NCI-H2196 (cell line): ENCODE results near the gene RNF166.
A peak's percentile ranks its signal among the peaks of the same experiment; 100 is the strongest.

ENCODE experiments used
- DNase-seq: peaks from one replicate; lab custom pipeline; 2025; ENCODE audit not compliant: unreplicated experiment; lab: John Stamatoyannopoulos, UW

Gene RNF166

DNA sequence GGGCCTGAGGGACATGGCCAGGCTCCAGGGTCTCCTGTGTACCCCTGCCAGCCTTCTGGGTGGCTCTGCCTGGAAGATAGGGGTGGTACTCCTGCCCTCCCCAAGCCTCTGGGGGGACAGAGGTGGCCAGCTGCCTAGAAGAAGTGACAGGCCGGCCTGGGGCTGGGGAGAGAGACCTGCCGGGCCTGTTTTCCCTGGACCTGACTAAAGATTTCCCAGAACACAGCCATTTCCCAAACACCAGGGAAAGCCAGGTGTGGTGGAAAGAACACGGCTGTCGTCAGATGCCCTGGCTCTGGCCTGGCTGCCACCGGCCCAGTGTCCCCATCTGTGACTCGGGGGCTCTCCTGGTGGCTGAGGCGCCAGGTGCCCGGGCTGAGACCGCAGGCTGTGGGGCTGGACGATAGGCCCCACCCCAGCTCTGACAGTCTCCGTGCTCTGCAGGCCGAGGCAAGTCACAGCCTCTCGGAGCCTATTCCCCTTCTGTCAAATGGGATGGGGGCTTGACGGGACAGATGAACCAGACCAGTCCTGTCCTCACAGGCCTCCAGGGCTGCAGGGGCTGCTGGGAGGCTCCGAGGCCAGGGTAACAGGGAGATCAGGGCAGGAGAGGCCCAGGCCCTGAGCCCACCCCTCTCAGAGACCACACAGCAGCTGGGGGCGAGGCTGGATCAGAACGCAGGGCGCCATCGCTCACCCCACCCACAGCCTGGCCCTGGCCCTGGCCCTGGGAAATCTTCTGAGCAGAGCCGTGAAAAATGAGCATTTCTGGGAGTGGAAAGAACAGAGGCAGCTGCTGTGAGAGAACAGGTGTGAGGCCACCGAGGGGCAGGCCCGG, 33.1 kb upstream of the RNF166 start:
- DNase-seq: no peak

- DNase-seq: no peak
Measured at GRCh38 chr16:88738151-88739084, 32.2 kb upstream of the RNF166 start.

DNA sequence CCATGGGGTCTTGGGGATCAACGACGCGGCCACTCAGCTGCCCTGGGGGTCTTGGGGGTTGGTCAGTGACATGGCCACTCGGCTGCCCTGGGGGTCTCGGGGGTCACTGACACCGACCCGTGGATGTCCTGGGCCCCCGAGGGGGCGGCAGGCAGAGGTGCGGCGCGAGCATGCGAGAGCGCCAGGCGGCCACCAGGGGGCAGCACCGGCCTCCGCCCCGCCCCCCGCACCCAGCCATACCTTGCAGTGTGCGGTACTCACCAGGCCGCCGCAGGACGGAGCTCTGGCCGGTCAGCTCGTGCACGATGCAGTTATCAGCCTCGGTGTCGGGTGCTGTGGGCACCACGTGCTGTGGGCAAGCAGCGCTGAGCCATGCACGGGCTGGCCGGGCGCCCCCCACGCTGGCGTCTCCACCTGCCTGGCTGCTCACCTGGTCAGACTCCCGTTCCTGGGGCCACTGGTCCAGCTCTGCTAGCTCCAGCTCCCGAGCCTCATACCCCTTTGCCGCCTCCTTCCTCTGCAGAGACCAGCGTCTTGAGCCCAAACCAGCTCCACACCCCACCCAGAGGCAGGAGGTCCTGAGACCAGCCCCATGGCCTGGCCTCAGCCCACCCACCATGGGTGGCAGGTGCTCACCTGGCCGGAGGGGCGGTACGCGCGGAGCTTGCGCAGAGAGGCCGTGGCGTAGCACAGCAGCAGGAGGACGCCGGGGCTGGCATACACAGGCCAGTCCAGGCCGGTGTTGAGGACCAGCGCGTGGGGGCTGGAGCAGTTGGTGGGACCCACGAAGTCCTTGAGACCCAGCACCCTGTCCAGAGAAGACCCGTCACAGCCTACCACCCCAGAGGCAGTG, 31.3 kb upstream of the RNF166 start:
- peak; percentile 52 for DNase-seq

DNA sequence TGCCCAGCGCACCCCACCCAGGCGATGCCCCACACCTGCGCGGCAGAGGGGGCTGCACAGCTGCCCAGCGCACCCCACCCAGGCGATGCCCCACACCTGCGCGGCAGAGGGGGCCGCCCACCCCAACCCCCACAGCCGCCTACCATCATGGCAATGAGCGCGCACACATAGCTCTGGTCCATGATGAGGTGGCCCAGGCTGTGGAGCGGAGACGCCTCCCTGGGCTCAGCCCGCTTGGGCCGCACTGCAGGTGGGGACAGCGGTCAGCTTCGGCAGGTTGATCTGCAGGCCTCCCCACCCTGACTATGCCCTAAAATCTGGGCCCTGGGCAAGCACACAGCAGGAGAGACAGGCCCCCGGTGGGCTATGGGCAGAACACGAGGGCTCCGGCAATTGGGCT, 30.3 kb upstream of the RNF166 start:
- DNase-seq: no peak

DNA sequence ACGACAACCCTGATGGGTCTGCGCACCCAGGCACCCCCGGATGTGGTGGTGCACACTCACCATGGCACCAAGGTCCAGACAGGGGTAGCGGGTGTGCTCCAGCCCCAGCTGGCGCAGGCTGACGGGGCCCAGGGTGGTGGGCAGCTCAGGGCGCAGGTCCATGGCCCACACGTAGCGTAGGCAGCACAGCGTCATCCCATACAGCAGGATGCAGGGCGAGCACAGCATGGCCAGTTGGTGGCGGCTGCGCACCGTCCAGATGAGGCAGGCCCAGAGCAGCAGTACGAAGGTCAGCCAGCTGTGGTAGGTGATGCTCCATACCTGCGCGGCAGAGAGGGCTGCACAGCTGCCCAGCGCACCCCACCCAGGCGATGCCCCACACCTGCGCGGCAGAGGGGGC, 29.9 kb upstream of the RNF166 start:
- no peak for DNase-seq

GRCh38 chr16:88735616-88736015, 29.4 kb upstream of the RNF166 start:
- no peak for DNase-seq

DNA sequence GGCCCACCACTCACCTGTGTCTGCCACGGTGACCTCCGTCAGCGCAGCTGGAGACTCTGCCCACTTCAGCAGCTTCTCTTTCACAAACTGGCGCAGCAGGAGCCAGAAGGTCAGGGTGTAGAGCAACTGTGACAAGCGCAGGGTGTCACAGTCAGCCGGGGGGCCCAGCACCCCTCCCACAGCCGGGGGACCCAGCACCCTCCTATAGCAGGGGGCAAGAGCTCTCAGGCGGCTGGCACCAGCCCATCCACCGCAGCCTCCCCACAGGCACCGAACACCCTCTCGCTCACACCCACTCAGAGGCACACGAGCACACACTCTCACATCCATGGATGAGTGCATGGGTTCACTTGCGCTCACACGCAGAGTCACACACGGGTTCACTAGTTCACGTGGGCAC, 28.9 kb upstream of the RNF166 start:
- DNase-seq: no peak

- DNase-seq: no peak
Measured at GRCh38 chr16:88734361-88734728, 28.1 kb upstream of the RNF166 start.

- no peak for DNase-seq
Measured at GRCh38 chr16:88733630-88734360, 27.6 kb upstream of the RNF166 start.

GRCh38 chr16:88732961-88733294, 26.7 kb upstream of the RNF166 start:
- DNase-seq: no peak

- DNase-seq: peak; percentile 21
Measured at GRCh38 chr16:88732172-88732960, 26.2 kb upstream of the RNF166 start.

DNA sequence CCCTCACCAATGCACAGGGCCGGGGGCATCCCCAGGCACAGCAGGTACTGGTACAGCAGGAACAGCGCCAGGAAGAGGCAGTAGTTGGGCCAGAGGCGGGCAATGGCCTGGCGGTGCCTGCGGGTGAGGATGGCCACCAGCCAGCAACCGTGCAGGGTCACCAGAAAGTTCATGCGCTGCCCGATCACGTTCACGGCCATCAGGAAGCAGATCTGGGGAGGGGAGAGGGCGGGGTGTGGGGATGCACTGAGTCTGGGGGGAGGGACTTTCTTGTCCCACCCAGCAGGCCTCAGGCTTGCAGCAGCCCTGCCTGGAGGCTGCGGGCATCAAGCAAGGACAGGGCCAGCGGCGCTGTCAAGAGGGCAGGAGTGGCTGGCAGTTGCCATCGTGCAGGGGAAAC, 25.5 kb upstream of the RNF166 start:
- DNase-seq: peak; percentile 36

DNA sequence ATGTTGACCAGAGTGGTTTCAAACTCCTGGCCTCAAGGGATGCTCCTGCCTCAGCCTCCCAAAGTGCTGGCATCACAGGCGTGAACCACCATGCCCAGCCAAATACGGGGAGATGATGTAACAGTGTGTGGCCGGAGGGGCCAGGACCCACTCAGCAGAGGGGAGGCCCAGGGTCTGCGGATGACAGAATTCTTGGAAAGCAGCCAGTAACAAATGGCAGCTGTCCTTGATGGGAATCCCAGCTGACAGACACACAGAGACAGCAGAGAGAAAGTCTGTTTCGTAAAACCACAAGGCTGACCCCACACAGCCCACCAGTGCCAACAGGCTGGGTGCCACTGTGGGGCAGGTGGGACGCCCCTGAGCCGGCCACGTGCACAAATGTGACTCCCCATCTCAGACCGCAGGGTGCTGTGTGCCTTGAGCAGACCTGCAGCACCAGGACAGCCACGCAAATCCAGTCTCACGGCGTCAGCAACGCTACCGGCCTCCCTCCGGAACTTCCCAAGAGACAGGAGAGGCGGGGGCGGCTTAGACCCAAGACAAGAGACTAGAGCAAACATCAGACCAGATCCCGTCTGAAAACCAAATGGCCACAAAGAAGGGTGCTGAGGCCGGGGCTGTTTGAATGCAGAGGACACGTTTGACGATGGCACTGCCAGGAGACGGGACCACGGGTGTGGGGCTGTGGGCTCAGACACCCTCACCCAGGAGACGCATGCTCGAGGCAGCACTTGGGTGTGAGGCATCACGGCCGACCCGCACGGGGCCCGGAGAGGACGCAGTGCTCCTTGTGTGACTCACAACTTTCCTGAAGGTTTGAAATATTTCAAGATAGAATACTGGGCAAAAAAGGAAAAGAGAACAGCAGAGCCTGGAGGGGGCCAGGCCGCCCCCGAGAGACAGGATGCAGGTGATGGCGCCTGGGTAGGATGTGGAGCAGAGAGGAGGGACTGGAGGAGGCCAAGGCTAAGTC, 24.7 kb upstream of the RNF166 start:
- no peak for DNase-seq

DNA sequence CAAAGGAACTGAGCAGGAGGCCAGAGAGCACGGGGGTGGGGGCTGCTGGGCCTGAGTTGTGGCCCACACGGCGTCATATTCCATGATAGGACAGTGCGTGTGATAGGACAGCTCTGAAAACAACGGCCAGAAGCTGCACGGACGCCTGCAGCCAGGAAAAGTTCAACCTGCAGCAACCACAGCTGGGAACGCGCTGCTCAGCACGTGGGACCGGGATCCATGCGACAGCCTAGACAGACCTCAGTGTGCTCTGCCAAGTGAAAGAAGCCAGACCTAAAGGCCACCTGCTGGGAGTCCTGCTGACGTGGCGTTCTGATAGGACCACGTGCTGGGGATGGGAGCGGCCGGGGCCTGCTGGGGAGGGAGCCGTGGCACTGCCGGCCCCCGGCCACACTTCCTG, 21.7 kb upstream of the RNF166 start:
- DNase-seq: no peak

GRCh38 chr16:88726981-88727380, 20.8 kb upstream of the RNF166 start:
- DNase-seq: no peak

GRCh38 chr16:88726408-88726749, 20.2 kb upstream of the RNF166 start:
- DNase-seq: no peak

GRCh38 chr16:88725609-88726407, 19.6 kb upstream of the RNF166 start:
- no peak for DNase-seq
